NOMO-1 treated with DMSO at 0.1 percent for 48 hours (cell line): ENCODE data around the gene PLXNB2.

Experiments used
- DNase-seq: peaks from one replicate; lab custom pipeline; 2025; ENCODE audit not compliant: unreplicated experiment; lab: John Stamatoyannopoulos, UW

Gene PLXNB2

DNA sequence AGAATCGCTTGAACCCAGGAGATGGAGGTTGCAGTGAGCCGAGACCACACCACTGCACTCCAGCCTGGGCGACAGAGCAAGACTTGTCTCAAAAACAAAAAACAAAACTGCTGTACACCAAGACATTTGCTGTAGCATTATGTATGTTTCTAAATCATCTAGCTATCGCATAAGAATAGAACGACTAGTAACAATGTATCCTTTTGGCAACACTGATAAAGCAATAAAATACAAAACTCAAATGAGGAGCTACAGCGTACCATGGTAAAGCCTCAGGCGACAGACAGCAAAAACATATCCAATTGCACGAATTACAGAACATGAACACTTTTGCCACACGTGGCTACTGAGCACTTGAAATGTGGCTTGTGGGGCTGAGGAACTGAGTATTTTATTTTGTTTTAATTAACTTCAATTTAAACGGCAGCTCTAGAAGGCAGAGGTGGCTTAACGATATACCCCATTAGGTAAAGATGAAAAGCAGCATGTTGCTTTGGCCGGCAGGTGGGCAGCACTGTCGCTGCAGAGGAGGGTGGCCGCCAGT is 65.0 kb downstream of the PLXNB2 start:
- no peak for DNase-seq

DNA sequence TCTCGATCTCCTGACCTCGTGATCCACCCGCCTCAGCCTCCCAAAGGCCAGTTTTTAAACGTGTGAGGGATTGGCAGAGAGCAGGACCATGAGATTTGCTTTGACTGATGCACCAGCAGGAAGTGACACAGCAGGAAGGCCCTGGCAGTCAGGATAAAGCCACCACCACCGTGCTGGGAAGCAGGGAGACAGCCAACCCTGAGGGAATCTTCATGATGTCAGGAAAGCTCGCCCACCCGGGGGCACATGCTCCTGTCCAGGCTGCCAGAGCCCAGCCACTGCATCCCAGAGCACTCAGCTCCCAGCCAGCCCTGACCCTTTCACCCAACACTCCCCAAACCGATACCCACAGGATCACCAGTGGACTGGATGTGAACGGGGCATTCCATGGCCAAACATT is 68.7 kb downstream of the PLXNB2 start:
- DNase-seq: no peak

- no peak for DNase-seq
These were observed 70.6 kb downstream of the PLXNB2 start for GRCh38 chr22:50236731-50237409.

DNA sequence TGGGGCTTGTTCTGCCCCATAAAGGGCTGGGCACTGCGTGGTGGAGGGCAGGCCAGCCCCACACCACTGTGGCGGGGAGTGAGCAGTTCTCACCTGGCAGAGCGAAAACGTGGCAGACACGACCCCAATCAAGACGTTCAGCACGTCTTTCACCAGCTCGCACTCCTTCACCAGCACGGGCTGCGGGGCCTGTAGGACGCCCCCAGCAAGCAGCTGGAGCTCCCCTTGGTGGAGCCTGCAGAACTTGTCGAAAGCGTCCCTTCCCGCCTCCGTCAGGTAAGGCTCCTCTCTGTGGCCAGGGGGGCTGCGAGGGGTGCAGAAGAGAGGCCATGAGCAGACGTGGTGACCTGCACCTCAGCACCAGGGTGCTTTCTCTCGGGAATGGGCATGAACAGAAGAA is 74.2 kb downstream of the PLXNB2 start:
- DNase-seq: no peak

GRCh38 chr22:50232481-50233151 is 74.8 kb downstream of the PLXNB2 start:
- DNase-seq: no peak

GRCh38 chr22:50229370-50229769 is 78.1 kb downstream of the PLXNB2 start:
- DNase-seq: no peak

DNA sequence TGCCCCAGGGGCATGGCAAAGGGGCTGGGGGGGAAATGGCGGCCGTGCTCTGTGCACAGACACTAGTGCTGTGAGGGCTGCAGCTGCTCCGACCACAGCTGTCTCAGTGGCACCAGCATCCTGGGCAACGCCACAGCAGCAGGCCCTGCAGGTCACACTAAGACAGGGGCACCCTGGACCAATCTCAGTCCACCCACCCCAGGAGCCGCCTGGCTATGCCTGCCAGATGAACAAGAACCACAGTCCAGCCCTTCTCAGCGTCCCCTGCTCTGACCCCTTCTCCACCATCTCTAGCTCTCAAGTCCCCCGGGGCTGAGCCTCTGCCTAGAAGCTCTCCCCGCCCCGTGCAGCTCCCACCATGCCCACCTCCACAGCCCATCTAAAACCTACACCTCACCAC is 79.1 kb downstream of the PLXNB2 start:
- DNase-seq: no peak

DNA sequence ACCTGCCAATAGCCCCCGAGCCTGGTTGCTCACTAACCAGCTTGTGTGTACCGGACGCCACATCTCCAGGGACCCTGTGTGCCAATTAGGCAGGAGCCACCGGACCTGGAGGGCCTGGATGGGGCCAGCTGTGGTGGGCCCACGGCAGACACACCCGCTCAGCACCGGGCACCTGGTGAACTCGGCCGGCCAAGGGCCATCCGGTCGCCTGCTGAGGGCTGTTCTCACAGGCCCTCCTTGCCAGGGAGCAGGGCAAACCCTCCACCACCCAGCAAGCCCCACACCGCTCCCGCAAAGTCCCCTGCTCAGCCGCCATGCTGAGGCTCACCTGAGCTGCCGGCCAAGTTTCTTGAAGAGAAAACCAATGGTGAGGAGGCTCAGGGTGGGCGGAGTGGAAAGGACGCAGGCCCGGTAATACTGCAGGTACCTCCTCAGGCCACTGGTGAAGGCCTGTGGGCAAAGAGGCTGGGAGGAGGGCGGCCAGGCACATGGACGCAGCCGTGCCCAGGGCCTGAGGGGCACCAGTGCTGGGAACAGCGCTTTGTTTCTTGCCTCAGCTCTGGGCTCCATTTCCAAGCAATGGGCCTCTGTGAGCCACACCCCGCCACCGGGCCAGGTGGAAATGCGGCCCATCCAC is 79.7 kb downstream of the PLXNB2 start:
- no peak for DNase-seq

DNA sequence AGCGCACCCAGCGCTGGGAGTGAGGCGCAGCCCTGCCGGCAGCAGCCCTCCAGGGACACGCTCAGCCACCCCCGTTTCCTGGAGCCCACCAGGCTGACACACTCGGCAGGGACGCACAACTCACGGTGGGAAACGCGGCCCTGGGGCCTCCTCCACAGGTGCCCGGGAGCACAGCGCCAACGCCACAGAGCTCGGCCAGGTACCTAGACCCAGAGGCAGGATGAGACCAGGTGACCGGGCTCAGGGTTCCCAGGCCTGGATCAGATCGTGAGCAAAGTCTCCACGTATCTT is 80.6 kb downstream of the PLXNB2 start:
- DNase-seq: no peak

DNA sequence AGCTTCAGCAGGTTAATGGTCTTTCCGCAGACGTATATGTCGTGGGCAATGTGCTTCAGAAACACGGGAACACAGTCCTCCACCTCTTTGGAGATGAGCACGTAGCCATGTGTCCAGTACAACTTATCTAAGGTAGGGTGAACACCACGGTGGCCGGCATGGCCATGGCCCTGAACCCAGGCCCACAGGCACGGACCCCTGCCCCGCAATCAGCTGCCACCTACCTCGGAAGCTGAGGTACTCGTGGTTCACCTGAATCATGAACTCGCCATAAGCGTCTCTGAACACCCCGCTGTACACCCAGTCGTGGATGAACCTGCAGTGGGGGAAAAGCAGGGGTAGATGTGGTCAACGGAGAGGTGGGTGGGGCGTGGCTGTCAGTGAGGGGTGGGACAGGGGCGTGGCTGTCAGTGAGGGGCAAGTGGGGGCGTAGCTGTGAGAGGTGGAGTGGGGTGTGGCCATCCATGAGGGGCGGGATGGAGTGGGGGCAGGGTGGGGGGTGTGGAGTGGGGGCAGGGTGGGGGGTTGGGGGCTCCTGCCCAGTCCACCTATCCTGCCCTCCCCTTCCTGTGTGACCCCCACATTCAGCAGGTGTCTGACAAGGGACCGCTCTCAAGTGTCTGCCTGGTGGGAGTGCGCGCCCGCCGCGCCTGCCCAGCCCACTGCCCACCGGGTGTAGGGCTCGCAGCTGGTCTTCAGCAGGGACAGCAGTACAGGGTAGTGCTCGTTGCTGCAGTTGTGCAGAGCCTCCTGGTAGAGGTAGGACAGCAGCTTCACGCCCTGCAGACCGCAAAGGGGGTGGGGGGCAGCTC is 81.2 kb downstream of the PLXNB2 start:
- no peak for DNase-seq

- no peak for DNase-seq
These were observed 82.1 kb downstream of the PLXNB2 start for GRCh38 chr22:50225200-50225969.
